DMS153 treated with DMSO at 0.1 percent for 48 hours (cell line): ENCODE measurements around the gene SLC38A10.

Source experiments
- DNase-seq: peaks from one replicate; lab custom pipeline; 2025; ENCODE audit not compliant: unreplicated experiment; lab: John Stamatoyannopoulos, UW

SLC38A10 gene

DNA sequence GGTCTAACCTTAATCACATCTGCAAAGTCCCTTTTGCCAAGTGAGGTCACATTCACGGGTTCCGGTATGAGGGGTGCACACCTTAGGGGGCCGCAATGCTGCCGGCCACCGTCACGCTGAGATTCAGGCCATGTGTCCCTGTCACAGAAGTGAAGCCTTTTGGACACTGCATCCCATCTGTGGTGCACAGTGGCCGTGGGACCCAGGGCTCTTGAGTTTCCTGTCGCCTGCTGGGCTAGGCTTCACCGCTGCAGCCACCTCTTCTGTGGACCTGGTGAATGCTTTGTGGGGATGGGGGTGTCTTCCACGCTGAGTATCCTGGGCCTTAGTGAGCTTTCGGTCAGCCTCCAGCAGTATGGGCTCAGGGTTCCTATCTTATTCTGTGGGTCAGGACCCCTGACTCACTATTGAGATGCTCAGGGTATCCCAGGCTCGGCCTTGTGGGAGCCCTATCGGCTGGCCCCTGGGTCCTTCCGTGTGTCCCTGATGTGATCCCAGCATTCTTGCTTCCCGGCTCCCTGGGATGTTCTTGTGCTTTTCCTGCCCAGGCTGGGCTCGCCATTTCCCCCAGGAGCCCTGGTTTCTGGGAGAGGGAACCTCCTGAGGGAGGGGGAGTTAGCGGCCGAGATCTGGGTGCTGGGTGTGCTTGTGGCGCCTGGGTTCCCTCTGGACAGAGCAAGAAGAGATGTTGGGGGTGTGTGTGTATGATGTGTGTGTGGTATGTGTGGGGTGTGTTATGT is 4.9 kb upstream of the SLC38A10 start:
- DNase-seq: no peak

DNA sequence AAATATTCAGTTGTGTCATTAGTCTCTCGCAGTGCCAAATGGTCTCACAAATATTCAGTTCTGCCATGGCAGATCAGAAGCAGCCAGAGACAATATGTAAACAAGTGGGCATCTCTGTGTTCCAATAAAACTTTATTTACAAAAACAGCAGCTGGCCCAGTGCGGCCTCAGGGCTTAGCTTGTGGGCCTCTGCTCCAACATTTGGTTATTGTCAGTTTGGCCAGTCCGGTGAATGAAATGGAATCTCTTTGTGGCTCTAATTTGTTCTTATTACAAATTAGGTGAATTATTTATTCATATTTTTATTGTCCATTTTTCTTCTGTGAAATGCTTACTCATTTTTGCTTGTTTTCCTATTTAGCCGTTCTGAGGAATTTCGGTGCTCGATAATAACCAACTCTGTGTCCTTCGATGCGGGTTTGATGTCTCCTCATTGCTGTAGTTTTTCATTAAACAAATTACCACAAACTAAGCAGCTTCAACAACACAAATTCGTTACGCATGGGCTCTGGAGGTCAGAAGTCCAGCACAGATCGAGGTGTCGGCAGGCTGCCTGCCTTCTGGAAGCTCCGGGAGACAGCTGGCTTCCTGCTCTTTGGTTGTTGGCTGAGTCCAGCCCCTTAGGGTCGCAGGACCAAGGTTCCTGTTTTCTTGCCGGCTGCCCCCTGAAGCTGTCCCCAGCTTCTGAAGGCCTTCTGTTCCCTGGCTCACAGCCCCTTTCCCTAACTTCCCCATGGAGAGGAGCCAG is 4.1 kb upstream of the SLC38A10 start:
- no peak for DNase-seq

DNA sequence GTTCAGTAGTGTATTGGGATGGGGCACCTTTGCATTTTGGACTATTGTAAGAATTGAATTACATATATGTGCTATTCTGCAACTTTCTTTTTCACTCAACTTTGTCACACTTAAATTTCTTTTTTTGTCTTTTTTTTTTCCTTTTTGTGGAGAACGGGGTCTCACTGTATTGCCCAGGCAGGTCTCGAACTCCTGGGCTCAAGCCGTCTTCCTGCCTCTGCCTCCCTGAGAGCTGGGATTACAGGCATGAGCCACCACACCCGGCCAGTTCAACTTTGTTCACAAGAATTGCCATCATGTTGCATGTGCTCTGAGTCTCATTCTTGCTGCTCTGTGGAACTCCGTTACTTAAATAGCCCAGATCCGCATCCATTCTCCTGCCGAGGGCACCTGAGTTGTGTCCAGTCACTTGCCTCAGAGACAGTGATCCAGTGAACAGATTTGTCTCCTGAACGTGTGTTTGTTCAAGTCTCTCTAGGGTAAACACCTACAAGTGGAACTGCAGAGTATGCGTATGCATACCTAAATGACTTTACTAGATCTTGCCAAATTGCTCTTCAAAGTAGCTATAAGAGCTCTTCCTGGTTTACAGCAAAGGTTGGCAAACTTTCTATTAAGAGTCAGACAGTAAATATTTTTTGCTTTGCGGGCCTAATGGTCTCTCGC is 3.4 kb upstream of the SLC38A10 start:
- DNase-seq: no peak

DNA sequence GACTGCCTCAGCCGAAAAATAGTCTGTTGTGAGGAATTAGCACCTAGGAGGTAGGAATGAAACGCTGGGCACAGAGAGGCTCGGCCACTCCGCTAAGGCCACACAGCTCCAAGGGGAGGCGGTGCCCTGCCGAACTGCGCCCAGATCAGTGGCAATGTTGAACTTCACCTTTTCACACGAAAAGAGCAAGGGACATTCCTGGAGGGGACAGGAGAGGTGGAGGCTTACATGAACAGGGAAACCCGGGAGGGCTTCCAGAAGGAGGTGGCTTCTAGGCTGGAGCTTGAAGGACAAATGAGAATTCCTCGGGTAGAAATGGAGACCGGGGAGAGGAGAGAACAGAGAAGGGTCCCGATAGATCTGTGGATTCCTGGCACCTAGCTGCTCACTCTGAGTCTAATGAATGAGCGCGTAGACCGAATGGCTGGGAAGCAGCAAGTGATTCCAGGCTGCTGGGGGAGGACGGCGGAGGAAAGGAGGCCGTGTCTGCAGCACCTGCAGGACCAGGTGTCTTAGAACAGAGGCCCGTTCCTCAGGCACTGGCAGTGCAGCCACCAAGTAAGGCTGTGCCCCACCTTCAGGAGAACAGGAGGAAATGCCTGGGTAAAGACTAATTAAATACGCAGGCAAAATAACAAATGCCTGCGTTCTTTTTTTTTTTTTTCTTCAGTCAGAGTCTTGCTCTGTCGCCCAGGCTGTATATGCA is 722 bp upstream of the SLC38A10 start:
- DNase-seq: no peak

DNA sequence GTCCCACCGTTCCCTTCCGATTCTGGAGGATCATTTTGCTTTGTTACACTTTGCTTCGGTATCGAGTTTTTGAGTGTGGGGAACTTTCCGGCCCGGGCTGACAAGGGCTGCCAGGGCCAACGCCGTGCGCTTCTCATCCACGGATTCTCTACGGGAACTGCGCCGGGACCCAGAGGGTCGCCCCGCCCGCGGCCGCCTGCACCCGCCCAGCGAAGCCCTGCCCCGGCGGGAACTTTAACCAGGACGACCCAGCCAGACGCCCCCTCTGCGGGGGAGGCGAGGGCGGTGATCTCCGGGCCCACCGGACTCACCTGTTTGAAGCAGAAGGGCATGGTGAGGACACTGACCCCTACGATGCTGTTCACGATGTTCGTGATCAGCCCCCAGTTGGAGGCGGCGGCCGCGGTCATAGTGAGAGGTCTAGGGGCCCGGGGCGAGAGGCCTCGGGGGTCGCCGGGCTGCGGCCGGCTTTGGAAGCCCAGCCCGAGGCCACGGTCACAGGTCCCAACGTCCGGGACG is 536 bp downstream of the SLC38A10 start:
- DNase-seq: no peak

DNA sequence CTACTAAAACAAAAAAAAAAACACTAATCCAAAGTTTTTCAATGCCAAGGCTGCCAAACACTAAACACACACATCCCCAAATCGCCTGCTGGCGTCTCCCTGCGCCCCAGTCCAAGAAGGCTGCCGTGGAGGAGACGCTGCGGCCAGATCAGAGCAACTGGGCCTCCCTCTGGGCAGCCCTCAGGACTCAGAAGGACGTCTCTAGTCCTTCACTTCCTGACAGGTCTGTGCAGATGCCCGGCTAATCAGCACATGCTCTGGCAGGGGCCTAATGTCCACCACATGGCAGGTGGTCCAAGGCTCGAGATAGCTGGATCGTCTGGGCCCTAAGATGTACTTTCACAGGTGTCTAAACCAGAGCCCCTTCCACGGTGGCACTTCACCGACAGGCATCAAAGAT is 2.7 kb downstream of the SLC38A10 start:
- no peak for DNase-seq

DNA sequence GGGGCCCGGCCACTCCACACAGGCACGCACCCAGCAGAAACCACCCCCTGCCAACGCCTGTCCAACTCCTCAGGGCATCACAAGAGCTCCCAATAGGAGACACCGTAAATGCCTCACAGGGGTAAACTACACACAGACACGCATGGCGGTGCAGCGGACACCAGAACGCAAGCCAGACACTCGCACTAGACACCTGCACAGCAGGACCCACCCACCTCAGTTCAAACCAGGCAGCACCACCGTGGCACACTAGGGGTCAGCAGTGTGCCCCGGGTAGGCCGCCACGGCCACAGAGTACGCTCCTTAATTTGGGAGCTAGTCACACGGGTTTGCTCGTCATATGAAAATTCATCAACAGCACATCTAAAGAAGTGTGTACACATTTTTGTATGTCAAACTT is 3.4 kb downstream of the SLC38A10 start:
- DNase-seq: no peak

DNA sequence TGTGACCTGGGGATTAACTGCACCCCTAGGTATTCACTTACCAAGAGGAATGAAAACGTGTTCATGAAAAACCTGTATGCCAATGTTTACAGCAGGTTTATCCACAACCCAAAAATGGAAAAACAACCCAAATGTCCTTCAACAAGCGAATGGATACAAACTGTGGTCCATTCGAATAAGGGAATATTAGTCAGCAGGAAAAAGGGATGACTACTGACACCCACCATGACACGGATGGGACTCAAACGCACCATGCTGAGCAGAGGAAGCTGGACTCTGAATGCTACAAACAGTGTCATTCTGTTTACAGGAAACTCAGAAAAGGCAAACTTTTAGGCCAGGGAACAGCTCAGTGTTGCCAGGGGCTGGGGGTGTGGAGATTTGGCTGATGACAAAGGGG is 4.9 kb downstream of the SLC38A10 start:
- DNase-seq: no peak

DNA sequence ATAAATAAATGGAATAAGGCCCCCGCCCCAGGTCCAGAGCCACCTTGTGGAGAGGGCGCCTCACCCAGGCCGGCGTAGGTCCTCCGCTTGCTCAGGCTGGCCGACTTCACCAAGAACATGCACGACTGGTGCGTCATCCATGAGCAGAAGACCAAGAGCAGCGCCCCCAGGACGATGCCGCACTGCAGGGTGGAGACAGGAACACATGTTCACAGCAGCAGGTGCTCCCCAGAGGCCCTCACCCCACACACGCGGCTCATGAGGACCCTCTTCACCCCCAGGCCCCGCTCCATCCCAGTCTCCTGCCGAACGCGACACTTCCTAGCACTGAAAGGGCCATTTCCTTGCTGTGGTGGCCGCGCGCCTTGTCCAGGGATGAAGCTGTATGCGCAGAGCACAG is 5.5 kb downstream of the SLC38A10 start:
- DNase-seq: no peak

DNA sequence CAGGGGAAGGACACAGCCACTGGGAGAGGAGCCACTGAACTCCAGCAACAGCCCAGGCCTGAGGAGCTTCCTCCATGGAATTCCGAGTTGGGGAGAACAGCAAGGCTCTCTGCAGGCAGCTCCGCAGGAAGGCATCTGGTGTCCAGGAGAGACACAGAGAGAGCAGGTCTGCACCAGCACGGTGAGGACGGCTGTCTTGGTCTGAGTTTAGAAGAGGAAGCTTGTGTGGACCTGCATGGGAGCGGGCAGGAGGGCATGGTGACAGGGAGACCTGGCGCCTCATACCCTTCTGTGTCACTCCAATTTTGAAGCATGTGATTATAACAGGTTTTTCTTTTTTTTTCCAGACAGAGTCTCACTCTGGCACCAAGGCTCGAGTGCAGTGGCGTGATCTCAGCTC is 6.4 kb downstream of the SLC38A10 start:
- DNase-seq: no peak

DNA sequence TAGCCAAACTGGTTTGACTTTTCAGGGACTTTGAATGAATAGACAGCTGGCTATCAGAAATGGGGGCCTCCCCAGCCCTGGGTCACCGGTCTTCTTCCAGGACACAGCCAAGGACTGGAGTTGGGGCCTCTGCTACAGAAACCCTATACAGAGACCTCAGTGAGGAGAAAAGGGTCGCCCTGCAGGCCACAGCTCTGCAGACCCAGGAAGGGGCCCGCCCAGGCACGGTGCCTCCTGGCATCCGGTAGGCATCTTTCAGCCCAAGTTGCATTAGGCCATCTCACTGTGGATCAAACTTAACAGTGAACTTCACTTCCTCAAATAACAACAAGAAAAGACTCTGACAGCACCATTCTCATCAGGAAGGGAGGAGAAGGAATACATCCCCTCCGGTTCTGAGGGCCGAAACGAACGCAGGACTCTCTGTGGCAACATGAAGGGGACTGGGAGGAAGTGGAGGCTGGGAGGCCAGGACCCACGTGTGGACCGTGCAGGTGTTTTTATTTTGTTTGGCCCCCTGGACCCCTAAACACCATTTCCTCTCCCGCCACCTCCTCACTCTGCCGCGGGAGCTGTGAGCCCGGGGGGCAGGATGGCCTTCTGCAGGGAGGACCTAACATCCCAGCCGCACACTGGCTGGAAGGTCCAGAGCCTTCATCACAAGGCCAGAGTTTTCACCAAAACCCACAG is 7.2 kb downstream of the SLC38A10 start:
- no peak for DNase-seq

DNA sequence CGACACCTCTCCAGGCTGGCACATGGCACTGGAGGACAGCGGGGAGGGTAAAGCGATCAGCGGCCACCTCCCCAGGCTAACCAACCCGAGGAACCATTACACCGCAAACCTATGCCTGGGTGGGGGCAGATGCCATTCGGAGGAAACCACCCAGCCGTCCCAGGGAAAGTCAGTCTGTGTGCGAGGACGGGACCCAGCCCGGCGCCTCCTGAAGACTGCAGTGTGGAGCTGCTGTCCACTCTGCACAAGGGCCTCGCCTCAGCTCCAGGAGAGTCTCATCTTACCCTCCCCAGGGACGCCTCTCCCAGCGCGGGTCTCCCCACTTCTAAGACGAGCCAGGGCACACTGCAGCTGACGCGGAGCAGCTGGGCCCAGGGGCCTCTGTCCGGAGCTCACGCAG is 8.0 kb downstream of the SLC38A10 start:
- no peak for DNase-seq

DNA sequence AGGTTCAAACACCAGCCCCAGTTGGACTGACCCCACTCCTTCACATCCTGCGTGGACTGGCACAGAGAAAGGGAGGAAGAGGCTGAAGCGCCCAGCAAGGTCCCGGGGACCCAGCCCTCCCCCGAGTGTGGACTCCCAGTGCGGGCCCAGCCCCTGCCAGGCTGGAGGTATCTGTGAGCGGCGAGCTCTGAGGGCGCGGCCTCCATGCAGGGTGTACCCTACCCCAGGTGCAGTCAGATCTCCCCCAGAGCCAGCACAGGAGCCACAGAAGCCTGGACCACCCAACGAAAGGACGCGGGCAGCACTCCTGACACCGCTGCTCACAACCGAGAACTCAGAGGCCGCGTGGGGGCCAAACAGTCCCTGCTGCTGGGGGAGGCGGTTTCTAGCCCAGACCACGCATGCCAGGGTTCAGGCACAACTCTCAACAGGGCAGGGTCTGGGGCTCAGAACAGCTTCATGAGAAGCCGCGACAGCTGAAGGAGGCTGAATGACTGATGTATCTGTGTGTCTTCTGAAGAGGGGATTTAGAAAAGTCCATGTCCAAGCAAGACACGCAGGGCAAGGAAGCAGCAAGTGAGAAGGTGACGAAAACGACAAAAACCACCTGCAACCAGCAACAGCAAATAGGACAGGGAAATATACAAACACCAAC is 8.5 kb downstream of the SLC38A10 start:
- no peak for DNase-seq

DNA sequence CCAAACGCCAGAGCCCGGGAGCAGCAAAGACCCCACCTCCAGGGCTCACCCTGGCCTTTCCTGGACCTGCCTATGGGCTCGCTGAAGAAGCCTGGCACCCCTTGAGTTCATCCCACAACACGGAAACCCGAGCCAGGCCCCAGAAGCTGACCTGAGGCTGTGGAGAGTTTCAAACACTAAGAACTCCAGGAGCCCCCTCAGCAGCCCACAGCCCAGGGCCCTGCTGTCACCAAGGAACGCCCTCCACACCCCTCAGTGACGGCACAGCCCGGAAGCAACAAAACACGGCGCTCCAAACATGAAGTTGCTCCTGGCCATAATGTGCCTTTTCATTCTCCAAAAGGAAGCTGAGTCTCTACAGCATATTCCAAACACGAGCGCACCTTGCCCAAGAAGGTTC is 9.2 kb downstream of the SLC38A10 start:
- no peak for DNase-seq

DNA sequence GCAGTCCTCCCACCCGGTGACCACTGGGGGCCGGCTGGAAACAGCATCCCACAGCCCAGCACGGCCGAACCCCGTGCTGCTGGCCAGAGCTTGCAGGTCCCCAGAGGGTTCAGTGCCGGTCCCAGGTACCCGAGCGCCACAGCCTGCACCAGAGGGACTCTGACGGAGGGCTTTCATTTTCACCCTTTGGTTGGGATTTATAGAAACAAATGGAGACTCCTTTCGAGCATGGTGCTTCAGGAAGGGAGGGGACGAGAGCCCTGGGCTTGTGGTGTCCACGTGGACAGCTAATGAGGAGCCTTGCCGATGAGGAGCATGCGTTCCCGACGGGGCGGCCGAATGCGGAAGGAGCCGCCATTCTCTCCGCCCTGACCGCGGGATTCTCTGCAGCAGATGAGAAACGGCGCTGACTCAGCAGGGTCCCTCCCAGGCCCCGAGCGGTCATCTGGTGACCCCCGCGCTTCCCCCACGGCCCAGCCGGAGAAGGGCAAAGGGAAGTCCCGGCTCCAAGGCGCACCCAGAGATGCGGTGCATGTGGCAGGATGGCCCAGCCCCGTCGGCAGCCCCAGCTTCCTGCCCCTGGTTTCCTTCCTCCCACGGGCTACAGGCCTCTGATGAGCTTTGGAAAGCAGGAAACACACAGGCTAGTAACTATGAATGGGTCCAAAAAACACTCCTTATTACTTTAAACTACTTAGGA is 9.8 kb downstream of the SLC38A10 start:
- DNase-seq: no peak

DNA sequence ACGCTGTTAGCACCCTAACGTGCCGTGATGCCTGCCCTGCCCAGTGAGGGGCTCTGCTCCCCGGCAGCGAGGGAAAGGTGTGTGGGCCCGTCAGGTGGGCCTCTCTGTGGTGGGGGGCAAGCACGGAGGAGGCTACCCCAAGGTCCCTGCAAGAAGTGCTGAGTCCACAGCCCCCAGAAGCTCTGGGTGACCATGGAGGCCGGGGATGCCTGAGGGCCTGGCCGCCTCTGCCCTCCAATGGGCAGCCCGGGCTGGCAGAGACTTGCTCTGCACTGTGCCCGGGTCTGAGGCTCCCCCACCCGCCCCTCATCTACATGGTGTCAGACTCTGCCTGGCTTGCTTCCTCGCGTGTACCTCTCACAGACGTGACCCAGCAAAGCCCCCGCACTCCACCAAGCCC is 12.2 kb downstream of the SLC38A10 start:
- no peak for DNase-seq

DNA sequence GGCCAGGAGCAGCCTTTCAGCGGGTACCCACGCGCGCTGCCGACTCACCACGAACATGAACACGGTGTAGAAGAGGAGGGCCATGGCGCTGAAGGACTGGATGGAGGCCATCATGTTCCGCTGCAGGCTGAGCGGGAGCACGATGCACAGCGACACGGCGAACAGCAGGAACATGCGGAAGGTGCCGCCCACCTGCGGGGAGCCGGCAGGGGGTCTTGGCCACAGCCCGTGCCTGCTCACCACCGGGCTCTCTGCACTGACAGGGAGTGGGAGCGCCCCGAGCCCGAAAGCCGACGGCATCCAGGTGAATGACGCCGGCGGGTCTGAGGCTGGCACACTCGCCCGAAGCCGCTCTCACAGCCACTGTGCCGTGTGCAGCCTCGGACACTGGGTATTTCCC is 13.0 kb downstream of the SLC38A10 start:
- no peak for DNase-seq

DNA sequence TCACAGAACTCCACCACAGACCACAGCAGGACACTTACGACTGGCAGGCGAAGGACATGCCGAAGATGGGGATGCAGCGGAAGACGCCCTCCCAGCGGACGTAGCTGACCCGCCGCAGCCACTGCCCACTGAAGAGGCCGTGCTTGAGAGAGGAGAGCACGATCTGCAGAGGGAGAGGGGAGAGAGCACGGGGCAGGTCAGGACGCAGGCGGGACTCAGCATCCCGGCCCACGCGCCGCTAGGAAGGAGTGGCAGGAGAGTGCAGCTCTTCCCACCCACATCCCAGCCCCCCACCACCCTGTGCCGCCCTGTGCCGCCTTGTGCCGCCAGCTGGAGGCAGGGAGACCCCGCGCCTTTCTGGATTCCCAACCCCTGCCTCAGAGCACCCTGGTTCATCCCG is 14.5 kb downstream of the SLC38A10 start:
- DNase-seq: no peak
